HG02938 (cell line): ENCODE results near the gene C19orf53.

Source experiments
- ATAC-seq: cut with Tn5 transposase; IDR thresholded peaks from one replicate; pipeline ENCODE4 v1.9.1; 2021; ENCODE audit warnings: mild to moderate bottlenecking, moderate library complexity; ENCODE audit not compliant: unreplicated experiment

Gene C19orf53

DNA sequence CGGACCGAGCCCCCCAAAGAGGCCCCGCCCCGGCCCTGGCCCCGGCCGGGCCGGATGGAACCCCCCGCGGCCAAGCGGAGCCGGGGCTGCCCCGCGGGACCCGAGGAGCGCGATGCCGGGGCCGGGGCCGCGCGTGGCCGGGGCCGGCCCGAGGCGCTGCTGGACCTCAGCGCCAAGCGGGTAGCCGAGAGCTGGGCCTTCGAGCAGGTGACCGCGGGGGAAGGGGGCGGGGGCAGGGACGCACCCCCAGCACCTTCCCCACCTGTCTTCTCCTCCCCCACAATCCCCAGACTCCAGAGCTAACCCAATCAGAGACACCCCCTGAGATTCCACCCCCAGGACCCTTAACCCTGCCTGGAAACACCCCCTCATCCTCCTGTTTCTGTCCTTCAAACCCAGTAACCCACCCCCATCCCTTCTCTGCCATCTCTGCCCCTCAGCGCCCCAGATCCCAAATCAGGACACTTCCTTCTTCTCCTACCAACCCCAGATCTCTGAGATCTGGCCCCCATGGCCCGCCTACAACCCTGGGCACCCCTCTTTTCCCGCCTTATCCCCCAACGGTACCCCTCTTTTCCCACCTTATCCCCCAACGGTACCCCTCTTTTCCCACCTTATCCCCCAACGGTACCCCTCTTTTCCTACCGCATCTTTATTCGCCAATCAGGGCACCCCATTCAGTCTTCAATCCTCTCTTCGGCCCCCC lies 21.5 kb downstream of the C19orf53 start:
- peak; percentile 29 for ATAC-seq

DNA sequence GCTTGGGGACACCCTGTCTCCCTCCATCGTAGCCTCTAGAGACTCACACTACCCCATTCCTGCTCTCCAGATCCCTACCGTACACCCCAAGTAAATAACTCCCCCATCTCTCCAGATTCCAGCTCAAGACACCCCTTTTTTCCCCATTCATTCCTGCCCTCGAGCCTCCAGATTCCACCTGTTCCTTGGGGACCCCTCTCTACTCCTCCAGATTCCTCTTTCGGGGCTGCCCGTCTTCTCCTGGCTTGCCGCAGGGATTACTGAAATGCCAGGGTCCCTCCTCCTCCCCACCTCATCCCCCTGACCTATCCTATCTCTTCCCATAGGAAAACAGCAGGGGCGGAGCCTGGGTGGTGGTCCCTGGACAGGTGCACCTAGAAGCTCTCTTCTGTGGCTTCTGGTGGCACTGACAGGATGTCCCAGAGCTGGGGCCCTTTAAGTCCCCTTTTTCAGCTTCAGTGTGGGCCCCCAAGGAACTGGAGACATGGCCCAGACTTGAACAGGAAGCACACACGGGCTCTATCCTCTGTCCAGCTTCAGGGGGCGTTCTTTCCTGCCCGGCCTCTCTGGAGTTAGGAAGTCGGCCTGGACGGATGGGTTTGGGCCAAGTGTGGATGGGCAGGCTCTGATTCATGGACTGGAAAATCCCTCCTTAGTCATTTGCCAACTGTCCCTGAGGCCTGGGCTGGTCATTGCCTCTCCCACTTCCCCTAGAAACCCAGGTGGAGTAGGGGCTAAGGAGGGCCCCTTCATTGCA lies 22.2 kb downstream of the C19orf53 start:
- no peak for ATAC-seq

DNA sequence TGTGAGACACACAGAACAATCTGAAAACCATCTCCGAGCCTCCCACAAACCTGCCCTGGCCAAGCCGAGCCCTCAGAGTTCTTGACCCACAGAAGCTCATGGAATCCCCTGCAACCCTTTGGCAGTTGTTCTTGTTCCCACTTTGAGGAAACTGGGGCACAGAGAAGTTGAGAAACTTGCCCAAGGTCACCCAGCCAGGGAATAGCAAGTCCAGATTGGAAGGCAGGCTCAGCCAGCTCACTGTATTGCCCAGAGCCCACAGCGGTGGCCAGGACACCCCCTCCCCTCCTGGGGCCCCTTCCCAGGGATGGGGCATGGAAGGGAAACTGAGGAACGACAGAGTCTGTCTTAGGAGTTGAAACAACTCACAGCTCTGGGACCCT lies 22.8 kb downstream of the C19orf53 start:
- no peak for ATAC-seq

DNA sequence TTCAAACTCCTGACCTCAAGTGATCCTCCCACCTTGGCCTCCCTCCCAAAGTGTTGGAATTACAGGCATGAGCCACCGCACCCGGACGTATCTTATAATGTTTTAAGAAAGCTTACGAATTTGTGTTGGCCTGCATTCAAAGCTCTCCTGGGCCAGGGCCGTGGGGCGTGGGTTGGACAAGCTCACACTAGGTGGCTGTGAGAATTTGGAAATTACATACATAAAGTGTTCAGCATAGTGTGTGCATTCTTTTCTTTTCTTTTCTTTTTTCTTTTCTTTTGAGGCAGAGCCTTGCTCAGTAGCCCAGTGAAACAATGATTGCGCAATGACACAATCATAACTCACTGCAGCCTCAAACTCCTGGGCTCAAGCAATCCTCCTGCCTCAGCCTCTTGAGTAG lies 23.6 kb downstream of the C19orf53 start:
- ATAC-seq, result no peak

DNA sequence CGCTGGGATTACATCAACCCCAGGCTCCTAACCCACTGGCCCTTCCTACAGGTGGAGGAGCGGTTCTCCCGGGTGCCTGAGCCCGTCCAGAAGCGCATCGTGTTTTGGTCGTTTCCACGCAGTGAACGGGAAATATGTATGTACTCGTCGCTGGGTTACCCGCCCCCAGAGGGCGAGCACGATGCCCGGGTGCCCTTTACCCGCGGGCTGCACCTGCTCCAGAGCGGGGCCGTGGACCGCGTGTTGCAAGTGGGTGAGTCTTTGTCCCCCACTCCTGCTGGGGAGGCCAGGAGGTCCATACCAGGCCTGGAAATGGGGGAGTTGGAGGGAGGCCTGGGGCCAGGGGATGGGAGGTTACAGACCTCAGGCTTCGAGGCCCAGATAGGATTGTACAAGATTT lies 25.4 kb downstream of the C19orf53 start:
- ATAC-seq, result no peak

- ATAC-seq, result no peak
These were observed 28.8 kb downstream of the C19orf53 start for GRCh38 chr19:13803038-13803437.

DNA sequence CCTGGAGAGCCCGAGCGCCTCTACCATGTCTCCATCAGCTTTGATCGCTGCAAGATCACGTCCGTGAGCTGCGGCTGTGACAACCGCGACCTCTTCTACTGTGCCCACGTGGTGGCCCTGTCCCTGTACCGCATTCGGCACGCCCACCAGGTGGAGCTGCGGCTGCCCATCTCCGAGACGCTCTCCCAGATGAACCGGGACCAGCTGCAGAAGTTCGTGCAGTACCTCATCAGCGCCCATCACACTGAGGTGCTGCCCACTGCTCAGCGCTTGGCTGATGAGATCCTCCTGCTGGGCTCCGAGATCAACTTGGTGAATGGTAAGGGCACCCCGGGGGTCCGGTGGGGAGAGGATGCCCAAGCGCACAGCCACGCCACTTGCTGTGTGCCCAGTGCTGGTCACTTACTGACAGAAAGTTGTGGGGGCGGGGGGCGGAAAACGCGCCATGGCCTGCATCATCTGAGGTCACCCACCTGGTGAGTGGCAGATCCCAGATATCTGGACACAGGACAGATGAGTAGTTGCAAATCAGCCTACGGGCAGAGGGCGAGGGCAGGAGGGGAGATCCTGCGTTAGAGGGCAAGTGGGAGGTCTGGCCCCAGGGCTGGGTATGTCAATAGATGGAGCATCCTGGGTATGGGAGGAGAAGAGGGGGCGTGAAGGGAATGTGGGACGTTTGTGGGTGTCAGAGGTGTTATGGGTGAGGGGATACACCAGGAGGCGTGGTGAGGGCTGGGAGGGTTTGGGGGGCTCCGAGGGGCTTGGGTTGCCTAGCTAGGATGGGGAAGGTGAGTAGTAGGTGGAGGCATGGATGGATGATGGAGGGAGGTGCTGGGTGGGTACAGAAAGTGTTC lies 30.8 kb downstream of the C19orf53 start:
- no peak for ATAC-seq

DNA sequence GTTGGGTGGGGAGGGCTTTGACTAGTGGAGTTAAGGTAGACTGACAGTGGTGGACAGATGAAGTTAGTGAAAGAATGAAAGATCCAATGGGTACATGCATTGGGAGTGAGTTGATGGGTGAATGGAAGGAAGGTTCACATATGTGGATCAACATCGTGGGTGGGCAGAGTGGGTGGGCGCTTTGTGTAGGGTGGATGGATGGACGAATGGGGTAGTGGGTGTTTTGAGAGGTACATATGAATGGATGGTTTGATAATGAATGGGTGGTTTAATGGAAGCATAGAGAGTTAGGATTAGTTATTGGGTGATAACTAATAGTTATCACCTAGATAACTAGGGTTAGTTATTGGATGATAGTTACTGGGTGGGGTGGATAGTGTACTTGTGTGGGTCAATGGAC lies 32.5 kb downstream of the C19orf53 start:
- ATAC-seq, result no peak

DNA sequence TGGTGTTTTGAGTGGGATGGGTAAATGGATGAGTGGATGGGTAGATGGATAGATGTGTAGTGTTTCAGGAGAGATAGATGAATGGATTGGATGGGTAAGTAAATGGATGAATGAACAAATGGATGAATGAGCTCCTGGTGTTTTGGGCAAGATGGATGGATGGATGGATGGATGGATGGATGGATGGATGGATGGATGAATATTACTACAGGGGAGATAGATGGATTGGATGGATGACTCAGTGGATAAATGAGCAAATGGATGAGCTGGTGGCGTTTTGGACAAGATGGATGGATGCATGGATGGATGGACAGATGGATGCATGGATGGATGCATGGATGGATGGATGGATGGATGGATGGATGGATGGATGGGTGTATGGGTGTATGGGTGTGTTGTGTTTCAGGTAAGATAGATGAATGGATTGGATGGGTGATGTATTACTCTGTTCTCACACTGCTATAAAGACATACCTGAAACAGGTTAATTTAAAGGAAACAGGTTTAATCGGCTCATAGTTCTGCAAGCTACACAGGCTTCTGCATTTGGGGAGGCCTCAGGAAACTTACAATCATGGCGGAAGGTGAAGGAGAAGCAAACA lies 33.3 kb downstream of the C19orf53 start:
- ATAC-seq, result no peak

- no peak for ATAC-seq
These were observed 34.6 kb downstream of the C19orf53 start for GRCh38 chr19:13808856-13809255.

GRCh38 chr19:13812544-13812943 lies 38.3 kb downstream of the C19orf53 start:
- ATAC-seq, result no peak

DNA sequence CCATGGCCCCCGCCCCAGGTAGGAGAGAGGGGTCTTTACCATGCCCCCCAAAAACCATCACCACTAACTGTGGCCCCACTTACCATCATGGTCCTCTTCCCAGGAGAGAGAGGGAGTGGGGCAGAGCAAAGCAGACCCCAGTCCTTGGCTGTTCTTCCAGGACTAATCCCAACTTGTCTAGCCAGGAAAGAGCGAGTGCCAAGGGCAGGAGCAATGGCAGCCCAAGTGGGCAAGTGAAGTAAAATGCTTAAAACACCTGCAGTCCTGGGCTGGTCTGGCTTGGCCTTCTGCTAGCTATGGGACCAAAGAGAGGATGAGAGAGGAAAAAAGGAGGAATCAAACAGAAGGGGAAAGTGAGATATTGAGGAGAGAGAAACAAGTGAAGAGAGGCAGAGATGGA lies 38.9 kb downstream of the C19orf53 start:
- no peak for ATAC-seq

- ATAC-seq, result no peak
These were observed 40.3 kb downstream of the C19orf53 start for GRCh38 chr19:13814550-13814949.

DNA sequence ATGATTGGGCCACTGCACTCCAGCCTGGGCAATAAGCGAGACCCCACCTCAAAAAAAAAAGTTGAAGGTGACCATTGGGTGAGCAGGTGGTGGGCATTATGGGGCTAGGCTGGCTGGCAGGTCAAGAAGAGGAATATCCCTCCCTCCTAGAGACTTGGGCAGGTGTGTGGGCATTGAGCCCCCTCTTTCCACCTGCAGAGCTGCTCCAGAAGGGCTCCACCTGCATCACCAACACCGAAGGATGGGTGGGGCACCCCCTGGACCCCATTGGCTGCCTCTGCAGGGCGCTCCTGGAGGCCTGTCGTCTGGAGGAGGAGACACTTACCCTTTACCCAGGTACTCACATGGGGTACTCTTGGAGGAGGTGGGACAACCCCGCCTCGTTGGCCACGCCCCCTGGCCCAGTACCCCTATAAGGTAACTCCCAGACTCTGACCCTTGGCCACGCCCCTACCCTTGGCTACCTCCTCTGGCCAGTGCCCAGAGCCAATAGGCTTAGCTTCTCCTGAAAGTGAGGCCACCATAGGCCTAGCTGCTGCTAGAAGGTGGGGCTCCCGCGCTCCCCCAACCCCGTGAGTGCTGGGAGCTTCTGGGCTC lies 42.9 kb downstream of the C19orf53 start:
- ATAC-seq, result no peak

GRCh38 chr19:13817615-13818371 lies 43.5 kb downstream of the C19orf53 start:
- ATAC-seq, result no peak

GRCh38 chr19:13819238-13819637 lies 45.0 kb downstream of the C19orf53 start:
- no peak for ATAC-seq

DNA sequence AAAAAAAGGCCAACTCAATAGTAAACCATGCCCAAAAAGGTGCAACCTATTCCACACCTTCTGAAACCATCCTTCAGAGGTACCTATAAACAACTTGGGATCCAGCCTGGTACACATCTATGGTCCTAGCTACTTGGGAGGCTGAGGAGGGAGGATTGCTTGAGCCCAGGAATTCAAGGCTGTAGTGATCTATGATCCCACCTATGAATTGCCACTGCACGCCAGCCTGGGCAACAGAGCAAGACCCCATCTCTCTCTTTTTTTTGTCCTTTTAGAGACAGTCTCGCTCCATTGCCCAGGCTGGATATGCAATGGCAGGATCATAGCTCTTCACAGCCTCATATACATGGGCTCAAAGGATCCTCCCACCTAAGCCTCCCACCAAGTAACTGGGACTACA lies 47.0 kb downstream of the C19orf53 start:
- no peak for ATAC-seq

GRCh38 chr19:13823256-13823655 lies 49.0 kb downstream of the C19orf53 start:
- no peak for ATAC-seq

DNA sequence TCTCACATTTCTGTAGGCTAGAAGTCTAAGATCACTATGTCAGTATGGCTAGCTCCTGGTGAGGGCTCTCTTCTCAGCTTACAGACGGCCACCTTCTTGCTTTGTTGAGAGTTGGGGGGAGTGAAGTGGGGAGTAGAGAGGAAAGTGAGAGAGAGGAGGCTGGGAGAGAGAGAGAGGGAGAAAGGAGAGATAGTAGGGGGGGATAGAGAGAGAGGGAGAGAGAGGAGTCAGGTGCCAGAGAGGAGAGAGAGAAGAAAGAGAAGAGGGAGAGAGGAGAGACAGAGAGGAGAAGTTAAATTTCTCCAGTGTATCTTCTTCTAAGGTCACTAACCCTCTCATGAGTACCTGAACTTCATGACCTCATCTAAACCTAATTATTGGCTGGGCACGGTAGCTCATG lies 49.6 kb downstream of the C19orf53 start:
- ATAC-seq, result no peak

DNA sequence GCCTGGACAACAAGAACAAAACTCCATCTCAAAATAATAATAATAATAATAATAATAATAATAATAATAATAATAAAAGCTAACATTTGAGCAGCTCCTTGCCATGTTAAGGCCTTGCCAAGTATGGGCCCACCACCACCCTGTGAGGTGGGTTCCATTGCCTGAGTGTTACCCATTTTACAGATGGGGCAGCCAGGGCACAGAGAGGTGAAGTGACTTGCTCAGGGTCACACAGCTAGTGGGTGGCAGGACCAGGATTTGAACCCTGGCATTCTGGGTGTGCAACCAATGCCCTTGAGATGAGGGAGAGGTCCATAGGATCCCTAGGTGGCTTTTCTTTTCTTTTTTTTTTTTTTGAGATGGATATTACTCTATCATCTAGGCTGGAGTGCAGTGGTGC lies 50.4 kb downstream of the C19orf53 start:
- ATAC-seq, result no peak
